SU-DHL-6 (cell line): ENCODE data around the gene SEMA6A.

Experiments used
- EZH2phosphoT487 ChIP-seq: fragments of 200-600 bp; sonication (generic), shearing (Covaris generic); conservative IDR thresholded peaks from 2 replicates; pipeline ENCODE4 v1.6.1; 2018; ENCODE audit warnings: mild to moderate bottlenecking, antibody characterized with exemption, low read length, moderate library complexity, mixed read lengths
- TF ChIP-seq, protein P1 (sequence below): fragments of 200-600 bp; sonication (generic); IDR thresholded peaks from one replicate; pipeline ENCODE4 v1.5.1; 2017; ENCODE audit warnings: antibody characterized with exemption, mild to moderate bottlenecking, low read length, moderate library complexity; ENCODE audit not compliant: insufficient read depth, poor library complexity, severe bottlenecking

GRCh38 chr5:116571568-116572349, 2.9 kb downstream of the SEMA6A start:
- TF ChIP-seq, protein P1, sequence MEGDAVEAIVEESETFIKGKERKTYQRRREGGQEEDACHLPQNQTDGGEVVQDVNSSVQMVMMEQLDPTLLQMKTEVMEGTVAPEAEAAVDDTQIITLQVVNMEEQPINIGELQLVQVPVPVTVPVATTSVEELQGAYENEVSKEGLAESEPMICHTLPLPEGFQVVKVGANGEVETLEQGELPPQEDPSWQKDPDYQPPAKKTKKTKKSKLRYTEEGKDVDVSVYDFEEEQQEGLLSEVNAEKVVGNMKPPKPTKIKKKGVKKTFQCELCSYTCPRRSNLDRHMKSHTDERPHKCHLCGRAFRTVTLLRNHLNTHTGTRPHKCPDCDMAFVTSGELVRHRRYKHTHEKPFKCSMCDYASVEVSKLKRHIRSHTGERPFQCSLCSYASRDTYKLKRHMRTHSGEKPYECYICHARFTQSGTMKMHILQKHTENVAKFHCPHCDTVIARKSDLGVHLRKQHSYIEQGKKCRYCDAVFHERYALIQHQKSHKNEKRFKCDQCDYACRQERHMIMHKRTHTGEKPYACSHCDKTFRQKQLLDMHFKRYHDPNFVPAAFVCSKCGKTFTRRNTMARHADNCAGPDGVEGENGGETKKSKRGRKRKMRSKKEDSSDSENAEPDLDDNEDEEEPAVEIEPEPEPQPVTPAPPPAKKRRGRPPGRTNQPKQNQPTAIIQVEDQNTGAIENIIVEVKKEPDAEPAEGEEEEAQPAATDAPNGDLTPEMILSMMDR: no peak
- TF ChIP-seq EZH2phosphoT487: no peak
